Stimulated activated effector memory CD8-positive, alpha-beta T cell treated with anti-CD3 and anti-CD28 coated beads, Interleukin-12 subunit alpha, Interleukin-12 subunit beta, amount 100 ng/mL, for 72 hours (primary cell): ENCODE results near the gene FOXD4L6.
"Not testable (repeated sequence)": the region's sequence is repeated elsewhere in the genome, so short reads cannot be mapped to it uniquely, and the experiment has no call there.

Source experiments
- ATAC-seq: fragments of 150-1000 bp; cut with Tn5 transposase; 2 replicates; pipeline ENCODE4 v1.10.0; 2021
- DNase-seq, 2 donors: peaks; one replicate each; pipeline ENCODE4 v3.0.0; 2021 to 2022; ENCODE audit warnings: low spot score in 2 of 2
- H3K27ac Mint-ChIP-seq: one replicate; pipeline ENCODE4 v1.8.0; 2022; ENCODE audit warnings: mild to moderate bottlenecking, mixed read lengths
- H3K36me3 Mint-ChIP-seq: one replicate; pipeline ENCODE4 v1.8.0; 2022; ENCODE audit warnings: mild to moderate bottlenecking, mixed read lengths
- H3K4me1 Mint-ChIP-seq: one replicate; pipeline ENCODE4 v1.8.0; 2022; ENCODE audit warnings: mixed read lengths
- H3K4me3 Mint-ChIP-seq: one replicate; pipeline ENCODE4 v1.8.0; 2022; ENCODE audit warnings: mild to moderate bottlenecking, mixed read lengths
- H3K9me3 Mint-ChIP-seq: one replicate; pipeline ENCODE4 v1.8.0; 2022; ENCODE audit warnings: mixed read lengths

The FOXD4L6 gene

GRCh38 chr9:41109253-41109652, 19.2 kb downstream of the FOXD4L6 start:
- DNase-seq, H3K4me3 Mint-ChIP-seq, H3K4me1 Mint-ChIP-seq, H3K9me3 Mint-ChIP-seq, H3K27ac Mint-ChIP-seq, H3K36me3 Mint-ChIP-seq: not testable (repeated sequence)
- peak; percentile 50 for ATAC-seq

- not testable (repeated sequence) for H3K36me3 Mint-ChIP-seq, H3K4me1 Mint-ChIP-seq, ATAC-seq, H3K4me3 Mint-ChIP-seq, H3K9me3 Mint-ChIP-seq, H3K27ac Mint-ChIP-seq
- peak in 1 of 2 donors; percentile 54 for DNase-seq
These were observed 19.7 kb downstream of the FOXD4L6 start for GRCh38 chr9:41108816-41109215.

- not testable (repeated sequence) for H3K9me3 Mint-ChIP-seq, H3K4me3 Mint-ChIP-seq, H3K36me3 Mint-ChIP-seq, DNase-seq, H3K4me1 Mint-ChIP-seq, H3K27ac Mint-ChIP-seq
- peak; percentile 29 for ATAC-seq
These were observed 21.9 kb downstream of the FOXD4L6 start for GRCh38 chr9:41106472-41107116.

- ATAC-seq, H3K9me3 Mint-ChIP-seq, H3K4me1 Mint-ChIP-seq, H3K27ac Mint-ChIP-seq, H3K36me3 Mint-ChIP-seq, H3K4me3 Mint-ChIP-seq: not testable (repeated sequence)
- DNase-seq = peak in 1 of 2 donors; percentile 46
These were observed 22.8 kb downstream of the FOXD4L6 start for GRCh38 chr9:41105557-41106253.

GRCh38 chr9:41104542-41104941, 23.9 kb downstream of the FOXD4L6 start:
- H3K27ac Mint-ChIP-seq, H3K4me3 Mint-ChIP-seq, H3K36me3 Mint-ChIP-seq, H3K4me1 Mint-ChIP-seq, ATAC-seq, H3K9me3 Mint-ChIP-seq: not testable (repeated sequence)
- DNase-seq = peak in 1 of 2 donors; percentile 20

GRCh38 chr9:41100508-41100907, 28.0 kb downstream of the FOXD4L6 start:
- not testable (repeated sequence) for H3K27ac Mint-ChIP-seq, ATAC-seq, H3K4me3 Mint-ChIP-seq, H3K9me3 Mint-ChIP-seq, H3K4me1 Mint-ChIP-seq, H3K36me3 Mint-ChIP-seq
- peak in 1 of 2 donors; percentile 46 for DNase-seq

GRCh38 chr9:41098759-41099158, 29.7 kb downstream of the FOXD4L6 start:
- peak in 1 of 2 donors; percentile 53 for DNase-seq
- not testable (repeated sequence) for H3K4me3 Mint-ChIP-seq, H3K36me3 Mint-ChIP-seq, H3K4me1 Mint-ChIP-seq, H3K27ac Mint-ChIP-seq, H3K9me3 Mint-ChIP-seq
- peak; percentile 73 for ATAC-seq

- not testable (repeated sequence) for H3K9me3 Mint-ChIP-seq
- peak; percentile 27 for ATAC-seq
These were observed 33.4 kb downstream of the FOXD4L6 start for GRCh38 chr9:41095060-41095459.

GRCh38 chr9:41094010-41094773, 34.3 kb downstream of the FOXD4L6 start:
- H3K27ac Mint-ChIP-seq, H3K9me3 Mint-ChIP-seq, H3K36me3 Mint-ChIP-seq, H3K4me1 Mint-ChIP-seq, H3K4me3 Mint-ChIP-seq, DNase-seq, ATAC-seq: not testable (repeated sequence)

More at GRCh38 chr9:41095060-41095459, 33.4 kb downstream of the FOXD4L6 start:
- not testable (repeated sequence) for H3K36me3 Mint-ChIP-seq, H3K4me1 Mint-ChIP-seq, H3K27ac Mint-ChIP-seq, H3K4me3 Mint-ChIP-seq
- DNase-seq = peak in 1 of 2 donors; percentile 39

- not testable (repeated sequence) for H3K4me1 Mint-ChIP-seq, DNase-seq, H3K9me3 Mint-ChIP-seq, H3K27ac Mint-ChIP-seq, H3K4me3 Mint-ChIP-seq, H3K36me3 Mint-ChIP-seq, ATAC-seq
These were observed 37.6 kb downstream of the FOXD4L6 start for GRCh38 chr9:41090922-41091321.

- DNase-seq, H3K36me3 Mint-ChIP-seq, H3K4me3 Mint-ChIP-seq, H3K4me1 Mint-ChIP-seq, H3K9me3 Mint-ChIP-seq, ATAC-seq, H3K27ac Mint-ChIP-seq: not testable (repeated sequence)
These were observed 38.1 kb downstream of the FOXD4L6 start for GRCh38 chr9:41090386-41090785.

GRCh38 chr9:41088450-41089059, 39.9 kb downstream of the FOXD4L6 start:
- H3K27ac Mint-ChIP-seq = not testable (repeated sequence)

GRCh38 chr9:41087929-41088328, 40.6 kb downstream of the FOXD4L6 start:
- not testable (repeated sequence) for H3K27ac Mint-ChIP-seq, H3K9me3 Mint-ChIP-seq, DNase-seq, H3K36me3 Mint-ChIP-seq, ATAC-seq, H3K4me3 Mint-ChIP-seq, H3K4me1 Mint-ChIP-seq

More at GRCh38 chr9:41088450-41089059, 39.9 kb downstream of the FOXD4L6 start:
- H3K9me3 Mint-ChIP-seq, DNase-seq, H3K4me1 Mint-ChIP-seq, H3K36me3 Mint-ChIP-seq, H3K4me3 Mint-ChIP-seq: not testable (repeated sequence)
- peak; percentile 75 for ATAC-seq

GRCh38 chr9:41087157-41087780, 41.2 kb downstream of the FOXD4L6 start:
- not testable (repeated sequence) for ATAC-seq, H3K9me3 Mint-ChIP-seq, H3K4me3 Mint-ChIP-seq, H3K36me3 Mint-ChIP-seq, H3K27ac Mint-ChIP-seq, H3K4me1 Mint-ChIP-seq
- DNase-seq = peak in 1 of 2 donors; percentile 43

GRCh38 chr9:41086685-41087084, 41.8 kb downstream of the FOXD4L6 start:
- H3K4me3 Mint-ChIP-seq, H3K27ac Mint-ChIP-seq, H3K9me3 Mint-ChIP-seq, H3K4me1 Mint-ChIP-seq, DNase-seq, H3K36me3 Mint-ChIP-seq, ATAC-seq: not testable (repeated sequence)
